CD4-positive, alpha-beta T cell treated with Interleukin-4 for 4 hours (primary cell): ENCODE measurements around the gene GTF2B.
A peak's percentile ranks its signal among the peaks of the same experiment; 100 is the strongest.
"Not testable (repeated sequence)": the region's sequence is repeated elsewhere in the genome, so short reads cannot be mapped to it uniquely, and the experiment has no call there.

Experiments used
- DNase-seq: peaks from one replicate; pipeline ENCODE4 v3.0.0-alpha.2; 2020

Gene GTF2B

GRCh38 chr1:88883156-88883555 lies 8.2 kb downstream of the GTF2B start:
- no peak for DNase-seq

DNA sequence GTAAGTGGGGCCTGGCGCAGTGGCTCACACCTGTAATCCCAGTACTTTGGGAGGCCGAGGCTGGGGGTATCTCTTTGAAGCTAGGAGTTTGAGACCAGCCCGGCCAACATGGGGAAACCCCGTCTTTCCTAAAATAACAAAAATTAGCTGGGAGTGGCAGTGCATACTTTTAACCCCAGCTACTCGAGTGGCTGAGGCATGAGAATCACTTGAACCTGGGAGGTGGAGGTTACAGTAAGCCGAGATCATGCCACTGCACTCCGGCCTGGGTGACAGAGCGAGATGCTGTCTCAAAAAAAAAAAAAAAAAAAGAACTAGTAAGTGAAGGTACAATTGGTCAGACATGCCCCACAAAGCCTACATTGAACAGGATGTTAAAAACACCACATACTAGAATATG lies 10.7 kb downstream of the GTF2B start:
- not testable (repeated sequence) for DNase-seq

DNA sequence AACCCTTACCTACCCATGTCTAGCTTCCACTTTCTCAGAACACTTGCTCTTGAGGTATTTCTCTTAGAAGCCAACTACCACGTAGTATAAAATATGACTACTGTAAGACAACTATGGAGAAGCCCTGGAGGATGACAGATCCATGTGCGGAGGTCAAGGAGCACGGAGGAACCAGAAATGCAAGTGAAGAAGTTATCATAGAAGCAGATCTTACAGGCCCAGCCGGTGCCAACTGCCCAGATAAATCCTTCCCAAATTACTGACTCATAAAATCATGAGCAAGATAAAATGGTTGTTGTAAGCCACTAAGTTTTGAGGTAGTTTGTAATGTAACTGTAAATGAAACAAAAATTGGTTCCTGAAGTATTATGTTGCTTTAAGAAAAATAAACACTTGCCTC lies 12.6 kb downstream of the GTF2B start:
- no peak for DNase-seq

DNA sequence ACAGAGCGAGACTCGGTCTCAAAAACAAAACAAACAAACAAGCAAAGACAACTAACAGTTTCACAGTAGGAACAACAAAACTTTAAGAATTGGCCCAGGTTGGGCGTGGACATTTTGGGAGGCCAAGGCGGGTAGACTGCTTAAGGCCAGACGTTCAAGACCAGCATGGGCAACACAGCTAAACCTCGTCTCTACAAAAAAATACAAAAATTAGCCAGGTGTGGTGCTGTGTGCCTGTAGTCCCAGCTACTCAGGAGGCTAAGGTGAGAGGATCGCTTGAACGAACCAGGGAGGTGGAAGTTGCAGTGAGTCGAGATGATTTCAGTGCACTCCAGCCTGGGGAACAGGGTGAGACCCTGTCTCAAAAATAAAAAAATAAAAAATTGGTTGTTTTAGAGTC lies 13.5 kb downstream of the GTF2B start:
- no peak for DNase-seq

DNA sequence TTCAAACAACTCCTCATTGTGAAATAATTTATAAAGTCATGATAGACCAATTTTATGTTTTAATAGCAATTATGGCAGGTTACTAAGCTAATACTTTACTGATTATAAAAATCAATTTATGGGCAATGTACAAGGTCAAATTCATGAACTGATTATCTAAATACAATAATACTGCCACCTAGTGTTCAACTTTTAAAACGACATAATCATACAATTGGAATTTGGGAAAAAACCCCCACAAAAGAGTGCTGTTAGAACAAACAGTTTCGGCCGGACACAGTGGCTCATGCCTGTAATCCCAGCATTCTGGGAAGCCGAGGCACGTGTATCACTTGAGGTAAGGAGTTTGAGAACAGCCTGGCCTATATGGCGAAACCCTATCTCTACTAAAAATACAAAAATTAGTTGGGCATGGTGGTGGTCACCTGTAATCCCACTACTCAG lies 14.0 kb downstream of the GTF2B start:
- DNase-seq, result peak; percentile 24

GRCh38 chr1:88876573-88877365 lies 14.6 kb downstream of the GTF2B start:
- no peak for DNase-seq

DNA sequence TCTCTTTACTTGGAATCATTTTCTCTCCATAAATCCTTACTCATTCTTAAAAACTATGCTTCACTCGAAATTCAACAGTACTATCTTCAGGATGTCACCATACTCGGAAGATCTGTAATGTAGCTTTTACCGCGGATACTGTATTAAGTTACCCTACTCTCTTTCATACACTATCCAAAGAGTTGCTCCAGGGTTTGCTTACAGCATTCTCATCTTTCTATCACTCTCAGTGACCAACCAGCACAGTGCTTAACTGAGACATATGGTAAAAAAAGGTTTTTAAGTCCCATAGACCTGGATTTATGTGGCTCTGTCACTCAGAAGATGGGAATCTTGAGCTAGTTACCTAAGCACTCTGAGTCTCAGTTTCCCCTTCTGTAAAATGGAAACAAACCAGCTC lies 15.8 kb downstream of the GTF2B start:
- no peak for DNase-seq

GRCh38 chr1:88873737-88874349 lies 17.5 kb downstream of the GTF2B start:
- no peak for DNase-seq

DNA sequence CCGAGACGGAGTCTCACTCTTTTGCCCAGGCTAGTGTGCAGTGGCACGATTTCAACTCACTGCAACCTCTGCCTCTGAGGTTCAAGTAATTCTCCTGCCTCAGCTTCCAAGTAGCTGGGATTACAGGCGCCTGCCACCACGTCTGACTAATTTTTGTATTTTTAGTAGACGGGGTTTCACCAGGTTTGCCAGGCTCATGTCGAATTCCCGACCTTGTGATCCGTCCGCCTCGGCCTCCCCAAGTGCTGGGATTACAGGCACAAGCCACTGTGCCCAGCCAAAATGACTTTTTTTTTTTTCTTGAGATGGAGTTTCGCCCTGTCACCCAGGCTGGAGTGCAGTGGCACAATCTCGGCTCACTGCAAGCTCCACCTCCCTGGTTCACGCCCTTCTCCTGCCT lies 21.7 kb downstream of the GTF2B start:
- DNase-seq, result not testable (repeated sequence)

GRCh38 chr1:88867743-88868521 lies 23.4 kb downstream of the GTF2B start:
- no peak for DNase-seq

DNA sequence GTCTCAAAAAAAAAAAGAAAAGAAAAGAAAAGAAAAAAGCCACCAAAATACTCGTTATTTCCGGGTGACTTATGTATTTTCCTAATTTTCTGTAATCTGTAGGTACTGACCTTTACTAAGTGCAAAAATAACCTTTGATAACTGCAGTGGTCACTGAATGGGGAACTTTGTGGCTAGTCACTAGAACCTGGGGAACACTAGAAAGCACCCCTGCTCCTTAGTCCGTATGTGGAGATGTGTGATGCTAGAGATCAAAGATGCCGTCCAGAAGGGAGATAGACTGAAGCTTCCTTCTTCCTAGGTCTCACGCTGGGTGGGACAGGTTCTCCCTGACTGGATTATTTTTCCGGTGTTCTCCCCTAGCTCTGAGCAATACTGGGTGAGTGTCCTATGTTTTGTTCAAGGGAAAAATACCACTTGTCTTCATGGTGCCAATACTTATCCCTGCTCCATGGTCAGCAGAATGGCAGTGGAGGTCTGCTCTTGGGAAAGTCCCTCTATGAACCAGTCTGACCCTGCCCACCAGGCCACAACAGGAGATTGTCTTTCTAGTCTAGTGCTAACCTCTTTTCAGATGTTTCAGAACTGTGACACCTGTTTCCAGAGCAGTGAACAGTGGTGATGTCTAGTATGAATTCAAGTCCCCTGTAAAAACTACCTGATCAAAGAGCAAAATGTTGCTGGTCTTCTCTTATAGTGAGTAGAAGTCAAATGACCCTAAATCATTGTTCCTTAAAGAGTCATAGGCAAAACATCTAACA lies 39.9 kb downstream of the GTF2B start:
- no peak for DNase-seq

GRCh38 chr1:88847643-88848042 lies 43.7 kb downstream of the GTF2B start:
- no peak for DNase-seq

DNA sequence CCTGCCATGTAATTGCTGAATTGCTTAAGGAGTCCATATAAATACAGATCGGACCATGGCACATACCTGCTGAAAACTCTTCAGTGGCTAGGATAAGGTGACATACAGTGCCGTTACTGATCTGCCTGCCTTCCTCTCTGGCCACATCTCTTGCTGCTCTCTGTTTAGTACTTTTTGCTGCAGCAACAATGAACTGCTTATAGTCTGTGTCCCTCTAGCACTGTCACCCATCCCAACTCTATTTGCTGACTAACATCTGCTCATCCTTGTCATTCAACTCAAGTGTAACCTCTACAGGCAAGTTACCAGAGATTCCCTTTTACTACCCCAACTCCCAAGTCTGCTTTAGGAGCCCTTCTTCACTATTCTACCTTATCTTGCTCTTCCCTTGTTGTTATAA lies 65.6 kb downstream of the GTF2B start:
- no peak for DNase-seq

- DNase-seq, result not testable (repeated sequence)
These were observed 71.7 kb downstream of the GTF2B start for GRCh38 chr1:88819642-88820041.

GRCh38 chr1:88813471-88813870 lies 77.9 kb downstream of the GTF2B start:
- DNase-seq, result no peak

DNA sequence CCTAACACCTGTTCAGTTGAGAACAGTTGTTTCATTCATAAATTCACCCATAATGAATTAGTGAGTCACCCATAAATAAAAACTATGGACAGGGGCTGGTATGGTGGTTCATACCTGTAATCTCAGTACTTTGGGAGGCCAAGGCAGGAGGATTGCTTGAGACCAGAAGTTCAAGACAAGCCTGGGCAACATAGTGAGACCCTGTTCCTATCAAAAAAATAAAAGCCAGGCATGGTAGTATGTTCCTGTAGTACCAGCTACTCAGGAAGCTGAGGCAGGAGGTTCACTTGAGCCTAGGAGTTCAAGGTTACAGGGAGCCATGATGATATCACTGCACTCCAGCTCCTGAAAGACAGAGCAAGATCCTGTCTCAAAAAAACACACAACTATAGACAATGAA lies 79.0 kb downstream of the GTF2B start:
- DNase-seq, result no peak

- no peak for DNase-seq
These were observed 87.9 kb downstream of the GTF2B start for GRCh38 chr1:88803444-88803843.

GRCh38 chr1:88802950-88803349 lies 88.4 kb downstream of the GTF2B start:
- no peak for DNase-seq
